GM13976 (cell line): ENCODE results near the gene SHISA9.

Source experiments
- DNase-seq: peaks from one replicate; pipeline ENCODE4 v3.0.0; 2012; ENCODE audit warnings: low spot score
- in situ Hi-C: fragments of 300-500 bp; cut with MboI; formaldehyde crosslinking; loops from one replicate; pipeline ENCODE4 v1.12.0; 2022; ENCODE audit warnings: low sequenced_read_pairs, mixed read lengths, inconsistent platforms; ENCODE audit not compliant: unreplicated experiment
- TF ChIP-seq, protein P1 (sequence below): IDR thresholded peaks from 2 replicates; pipeline ENCODE4 v1.5.1; 2012; ENCODE audit warnings: borderline replicate concordance, mild to moderate bottlenecking; ENCODE audit not compliant: insufficient read depth; ENCODE audit errors: extremely low read depth, missing control alignments, control extremely low read depth

The SHISA9 gene

DNA sequence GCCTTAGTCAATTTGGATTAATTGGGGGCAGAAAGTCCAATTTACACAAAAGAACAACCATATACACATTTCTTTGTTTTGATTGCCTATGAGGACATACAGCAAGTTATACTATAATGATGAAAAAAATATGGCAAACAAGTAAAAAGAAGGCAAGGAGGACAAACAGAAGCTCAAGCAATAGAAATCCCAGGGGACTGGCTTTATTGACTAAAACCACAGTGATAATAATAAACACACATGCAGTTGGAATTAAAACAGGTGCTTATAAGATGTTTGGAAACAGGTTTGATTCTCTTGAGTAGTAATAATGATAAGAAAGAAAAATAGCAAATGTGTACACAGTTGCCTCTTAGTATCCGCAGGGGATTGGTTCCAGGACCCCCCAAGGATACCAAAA lies 176.4 kb downstream of the SHISA9 start:
- DNase-seq = no peak
- in situ Hi-C loops = no loop called here
- TF ChIP-seq, protein P1, sequence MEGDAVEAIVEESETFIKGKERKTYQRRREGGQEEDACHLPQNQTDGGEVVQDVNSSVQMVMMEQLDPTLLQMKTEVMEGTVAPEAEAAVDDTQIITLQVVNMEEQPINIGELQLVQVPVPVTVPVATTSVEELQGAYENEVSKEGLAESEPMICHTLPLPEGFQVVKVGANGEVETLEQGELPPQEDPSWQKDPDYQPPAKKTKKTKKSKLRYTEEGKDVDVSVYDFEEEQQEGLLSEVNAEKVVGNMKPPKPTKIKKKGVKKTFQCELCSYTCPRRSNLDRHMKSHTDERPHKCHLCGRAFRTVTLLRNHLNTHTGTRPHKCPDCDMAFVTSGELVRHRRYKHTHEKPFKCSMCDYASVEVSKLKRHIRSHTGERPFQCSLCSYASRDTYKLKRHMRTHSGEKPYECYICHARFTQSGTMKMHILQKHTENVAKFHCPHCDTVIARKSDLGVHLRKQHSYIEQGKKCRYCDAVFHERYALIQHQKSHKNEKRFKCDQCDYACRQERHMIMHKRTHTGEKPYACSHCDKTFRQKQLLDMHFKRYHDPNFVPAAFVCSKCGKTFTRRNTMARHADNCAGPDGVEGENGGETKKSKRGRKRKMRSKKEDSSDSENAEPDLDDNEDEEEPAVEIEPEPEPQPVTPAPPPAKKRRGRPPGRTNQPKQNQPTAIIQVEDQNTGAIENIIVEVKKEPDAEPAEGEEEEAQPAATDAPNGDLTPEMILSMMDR = no peak

DNA sequence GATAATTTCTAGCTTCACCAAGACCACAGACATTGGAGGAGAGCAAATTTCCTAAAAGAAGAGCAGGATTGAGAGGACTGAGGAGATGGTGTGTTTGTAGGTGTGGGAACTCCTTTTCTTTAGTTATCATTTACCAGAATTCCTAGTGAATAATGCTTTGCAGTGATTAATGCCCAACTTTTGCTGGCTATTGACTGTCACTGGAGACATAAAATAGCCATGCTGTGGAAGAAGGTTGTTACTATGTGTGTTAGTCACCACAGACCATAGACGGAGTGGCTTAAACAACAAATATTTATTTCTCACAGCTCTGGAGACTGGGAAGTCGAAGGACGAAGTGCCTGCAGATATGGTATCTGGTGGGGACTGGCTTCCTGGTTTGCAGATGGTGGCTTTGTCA lies 179.1 kb downstream of the SHISA9 start:
- TF ChIP-seq, protein P1 = no peak
- in situ Hi-C loops = no loop called here
- DNase-seq = no peak

DNA sequence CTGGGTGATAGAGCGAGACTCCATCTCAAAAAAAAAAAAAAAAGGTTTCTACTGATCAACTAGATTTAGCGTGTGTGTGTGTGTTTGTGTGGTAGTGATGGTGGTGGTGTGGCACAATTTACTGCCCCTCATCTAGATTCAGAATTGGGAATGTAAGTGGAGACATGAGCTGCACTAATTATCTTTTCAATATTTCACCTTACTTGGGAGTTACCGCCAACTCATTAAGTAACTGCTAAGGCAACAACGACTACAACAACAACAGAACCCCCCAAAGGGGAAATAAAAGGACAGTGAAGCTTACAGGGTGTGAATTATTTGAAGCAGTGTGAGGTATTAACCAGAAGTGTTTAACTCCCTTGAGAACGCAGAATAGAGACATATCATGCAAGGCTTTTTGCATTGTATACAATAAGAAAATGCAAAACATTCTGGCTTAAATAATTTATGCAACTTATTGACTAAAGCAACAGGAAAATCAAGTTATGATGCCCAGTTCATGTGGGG lies 180.5 kb downstream of the SHISA9 start:
- in situ Hi-C loops = no loop called here
- TF ChIP-seq, protein P1 = no peak
- no peak for DNase-seq

DNA sequence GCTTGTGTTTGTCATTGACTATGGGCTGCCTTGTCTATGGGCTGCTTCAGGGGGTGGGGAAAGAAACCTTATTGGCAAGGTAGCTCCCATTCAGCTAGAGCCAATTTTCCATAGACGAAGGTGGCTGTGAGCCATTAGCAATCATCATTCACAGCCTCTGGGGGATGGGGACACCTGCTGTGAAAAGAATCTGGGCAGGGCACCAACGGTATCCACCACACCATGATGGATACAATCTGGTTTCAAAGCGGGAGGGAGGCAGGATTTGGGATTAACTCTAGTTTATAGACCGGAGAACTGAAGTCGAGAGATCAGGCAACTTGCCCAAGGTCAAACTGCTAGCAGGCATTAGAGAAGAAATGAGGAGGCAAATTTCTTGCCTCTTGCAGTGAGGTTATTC lies 182.3 kb downstream of the SHISA9 start:
- in situ Hi-C loops = no loop called here
- DNase-seq = no peak

DNA sequence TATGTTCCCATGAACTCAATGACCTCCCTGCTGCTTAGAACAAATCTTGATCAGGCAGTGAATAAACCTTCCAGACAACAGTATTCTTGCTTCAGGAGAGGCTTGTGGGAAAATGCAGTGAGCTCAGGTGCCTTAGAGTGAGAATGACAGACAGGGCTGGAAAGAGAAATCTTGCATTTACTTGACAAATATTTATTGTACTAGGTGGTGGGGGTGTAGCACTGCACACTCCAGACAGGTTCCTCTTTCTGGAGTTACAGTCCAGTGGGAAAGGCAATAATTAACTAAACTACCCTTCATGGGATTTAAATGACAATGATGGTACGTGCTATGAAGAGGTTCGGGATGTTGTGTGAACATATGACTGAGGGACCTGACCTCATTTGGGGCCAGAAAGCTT lies 182.9 kb downstream of the SHISA9 start:
- in situ Hi-C loops = no loop called here
- DNase-seq = no peak
- TF ChIP-seq, protein P1 = no peak

More for the DNA sequence above, 182.3 kb downstream of the SHISA9 start:
- TF ChIP-seq, protein P1 = no peak

DNA sequence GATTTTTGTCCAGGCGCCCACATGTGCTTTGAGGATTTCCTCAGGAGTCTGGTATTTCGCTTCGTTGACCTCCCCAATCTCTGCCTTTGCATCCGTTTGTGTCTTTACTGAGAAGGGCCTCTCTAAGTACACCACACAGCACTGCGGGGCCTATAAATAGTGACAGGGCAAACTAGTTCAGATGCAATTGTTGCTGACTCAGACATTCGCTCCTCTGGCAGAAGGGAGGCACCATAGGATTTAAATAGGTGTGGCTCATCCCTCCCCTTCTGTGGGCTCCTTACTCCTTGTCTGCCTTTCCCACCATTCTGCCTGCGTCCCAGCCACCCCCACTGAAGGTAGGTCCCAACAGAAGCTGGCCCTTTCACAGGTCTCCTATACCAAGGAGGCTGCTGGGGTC lies 192.3 kb downstream of the SHISA9 start:
- no peak for DNase-seq
- TF ChIP-seq, protein P1 = no peak
- in situ Hi-C loops = no loop called here

DNA sequence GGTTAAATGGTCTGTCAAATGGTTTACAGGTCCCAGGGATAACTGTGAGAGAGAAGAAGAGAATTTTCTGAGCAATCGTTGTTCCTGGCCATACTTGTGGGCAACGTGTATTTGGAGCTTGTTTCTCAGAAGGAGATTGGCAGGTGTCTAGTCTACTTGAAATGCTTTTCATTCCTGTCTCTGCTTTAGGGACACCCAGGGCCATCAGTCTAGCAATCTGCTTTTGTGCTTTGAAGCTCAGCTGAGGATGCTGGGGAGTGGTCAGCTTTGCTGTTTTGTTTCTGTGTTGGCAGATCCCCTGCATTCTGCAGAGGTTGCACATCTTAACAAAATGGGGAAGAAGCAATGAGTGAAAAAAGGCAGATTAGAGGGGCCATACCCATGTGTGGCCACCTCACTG lies 193.7 kb downstream of the SHISA9 start:
- TF ChIP-seq, protein P1 = no peak
- no peak for DNase-seq
- in situ Hi-C loops = no loop called here
